Trophoblast cell (in vitro differentiated cells and primary cell): Measurements from ENCODE around the gene ZMYND15.
"Not testable (repeated sequence)": the region's sequence is repeated elsewhere in the genome, so short reads cannot be mapped to it uniquely, and the experiment has no call there.

Source experiments
- DNase-seq, 2 donors: peaks; one replicate each; pipeline ENCODE4 v3.0.0-alpha.2; 2016
- H2AFZ ChIP-seq: 2 replicates; pipeline ENCODE4 v1.6.1; 2013; ENCODE audit warnings: low read length, moderate library complexity, mild to moderate bottlenecking; ENCODE audit not compliant: insufficient read depth, poor library complexity
- H2AK5ac ChIP-seq: 2 replicates; pipeline ENCODE4 v1.6.1; 2013; ENCODE audit warnings: mild to moderate bottlenecking, low read length
- H2BK120ac ChIP-seq: 2 replicates; pipeline ENCODE4 v1.6.1; 2013; ENCODE audit warnings: low read length, mild to moderate bottlenecking, moderate library complexity; ENCODE audit not compliant: insufficient read depth, poor library complexity
- H2BK12ac ChIP-seq: 2 replicates; pipeline ENCODE4 v1.6.1; 2013; ENCODE audit warnings: mild to moderate bottlenecking, low read length, moderate library complexity
- H2BK5ac ChIP-seq: 2 replicates; pipeline ENCODE4 v1.6.1; 2013; ENCODE audit warnings: low read length, low read depth, moderate library complexity, mild to moderate bottlenecking; ENCODE audit not compliant: poor library complexity
- H3K14ac ChIP-seq: 2 replicates; pipeline ENCODE4 v1.6.1; 2013; ENCODE audit warnings: mild to moderate bottlenecking, low read length
- H3K18ac ChIP-seq: 2 replicates; pipeline ENCODE4 v1.6.1; 2013; ENCODE audit warnings: mild to moderate bottlenecking, low read length
- H3K23ac ChIP-seq: 2 replicates; pipeline ENCODE4 v1.6.1; 2013; ENCODE audit warnings: low read length
- H3K27ac ChIP-seq: 2 replicates; pipeline ENCODE4 v1.5.1; 2013; ENCODE audit warnings: low read depth, mild to moderate bottlenecking, inconsistent platforms, low read length, moderate library complexity
- H3K27me3 ChIP-seq: 2 replicates; pipeline ENCODE4 v1.6.1; 2013; ENCODE audit warnings: inconsistent platforms, mild to moderate bottlenecking, low read length, moderate library complexity; ENCODE audit not compliant: insufficient read depth
- H3K36me3 ChIP-seq, 2 experiments: 1 replicate in 1 of 2; 2 replicates in 1 of 2; pipeline ENCODE4 v1.6.1; 2013; ENCODE audit warnings: low read length in 2 of 2, mild to moderate bottlenecking in 2 of 2, moderate library complexity in 1 of 2; ENCODE audit not compliant: insufficient read depth in 2 of 2, control insufficient read depth in 1 of 2
- H3K4ac ChIP-seq: 2 replicates; pipeline ENCODE4 v1.6.1; 2013; ENCODE audit warnings: low read depth, mild to moderate bottlenecking, low read length, moderate library complexity
- H3K4me1 ChIP-seq, 2 experiments: 1 replicate in 1 of 2; 2 replicates in 1 of 2; pipeline ENCODE4 v1.6.1; 2013; ENCODE audit warnings: low read length in 2 of 2, mild to moderate bottlenecking in 2 of 2, moderate library complexity in 1 of 2; ENCODE audit not compliant: insufficient read depth in 2 of 2, control insufficient read depth in 1 of 2
- H3K4me2 ChIP-seq: 2 replicates; pipeline ENCODE4 v1.6.1; 2013; ENCODE audit warnings: inconsistent platforms, mild to moderate bottlenecking, low read length, moderate library complexity
- H3K4me3 ChIP-seq: 2 replicates; pipeline ENCODE4 v1.5.1; 2013; ENCODE audit warnings: mild to moderate bottlenecking, low read depth, low read length, inconsistent platforms
- H3K79me1 ChIP-seq: one replicate; pipeline ENCODE4 v1.6.1; 2013; ENCODE audit warnings: low read length
- H3K79me2 ChIP-seq: 2 replicates; pipeline ENCODE4 v1.6.1; 2013; ENCODE audit warnings: low read length, mild to moderate bottlenecking; ENCODE audit not compliant: control insufficient read depth, insufficient read depth, poor library complexity
- H3K9ac ChIP-seq: 2 replicates; pipeline ENCODE4 v1.6.1; 2013; ENCODE audit warnings: mild to moderate bottlenecking, low read length
- H3K9me3 ChIP-seq: 2 replicates; pipeline ENCODE4 v1.6.1; 2013; ENCODE audit warnings: low read depth, mild to moderate bottlenecking, control low read depth, inconsistent platforms, low read length; ENCODE audit not compliant: insufficient read depth
- H4K12ac ChIP-seq: 2 replicates; pipeline ENCODE4 v1.6.1; 2013; ENCODE audit warnings: low read depth, mild to moderate bottlenecking, low read length, moderate library complexity
- H4K8ac ChIP-seq: 2 replicates; pipeline ENCODE4 v1.6.1; 2013; ENCODE audit warnings: low read depth, mild to moderate bottlenecking, low read length, moderate library complexity
- H4K91ac ChIP-seq: one replicate; pipeline ENCODE4 v1.6.1; 2013; ENCODE audit warnings: low read depth, mild to moderate bottlenecking, low read length, moderate library complexity
- WGBS: extraction: QIAGEN DNeasy Blood & Tissue Kit; methylation state at CpG from one replicate; pipeline ENCODE4 v1.1.7; 2013; ENCODE audit warnings: missing lambda C conversion rate; ENCODE audit not compliant: insufficient read length, insufficient coverage; ENCODE audit errors: extremely low coverage; 5-methylcytosine and 5-hydroxymethylcytosine counted together

The ZMYND15 gene

DNA sequence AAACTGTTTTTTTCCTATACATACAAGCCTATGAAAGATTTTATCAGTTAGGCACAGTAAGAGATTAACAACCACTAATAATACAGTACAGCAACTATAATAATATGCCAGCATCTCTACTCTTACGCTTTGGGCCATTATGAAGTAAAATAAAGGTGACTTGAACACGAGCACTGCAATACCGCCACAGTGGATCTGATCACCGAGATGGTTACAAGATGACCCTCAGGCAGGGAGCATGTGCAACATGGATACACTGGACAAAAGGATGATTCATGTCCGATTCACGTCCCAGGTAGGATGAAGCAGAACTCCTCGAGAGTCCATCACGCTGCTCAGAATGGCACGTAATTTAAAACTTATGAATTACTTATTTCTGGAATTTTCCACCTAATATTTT is 46.2 kb upstream of the ZMYND15 start:
- Histone ChIP-seq H3K79me1 (no peaks in the 10 kb centered on the region), H3K4me1 (no peaks in the 10 kb centered on the region), H3K9ac (no peak overlapping the region), H3K14ac (no peak overlapping the region), H2BK12ac (no peak overlapping the region), H2BK120ac (no peak overlapping the region), H3K4ac (no peak overlapping the region), H4K12ac (no peak overlapping the region), H2AFZ (no peak overlapping the region), H4K8ac (no peak overlapping the region), H3K36me3 (peaks cover 3 to 19% of the 10 kb centered on the region in 2 experiments), H3K4me2 (no peak overlapping the region), H3K18ac (no peak overlapping the region), H3K9me3 (no peaks in the 10 kb centered on the region), H2AK5ac (no peak overlapping the region), H3K4me3 (no peak overlapping the region), H3K27me3 (no peaks in the 10 kb centered on the region), H4K91ac (no peak overlapping the region), H3K23ac (no peak overlapping the region), H3K79me2 (no peaks in the 10 kb centered on the region), H3K27ac (no peak overlapping the region), H2BK5ac (no peak overlapping the region)
- peak; percentile 55 to 65 for DNase-seq
- no CpG with 5 or more reads among the region's 9 CpGs for WGBS

DNA sequence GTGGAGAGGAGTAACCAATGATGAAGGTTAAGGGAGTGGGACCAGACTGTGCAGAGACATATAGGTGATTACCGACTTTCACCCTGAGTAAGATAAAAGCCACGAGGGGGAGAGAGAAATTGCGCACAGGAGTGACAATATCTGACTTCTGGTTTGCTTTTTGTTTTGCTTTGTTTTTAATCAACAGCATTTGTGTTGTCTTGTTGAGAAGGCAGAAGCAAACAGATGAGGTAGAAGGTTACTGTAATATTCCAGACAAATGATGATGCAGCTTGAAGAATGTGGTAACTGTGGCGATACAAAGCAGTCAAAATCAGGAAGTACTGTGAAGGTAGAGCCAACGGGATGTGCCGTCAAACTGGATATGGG is 43.2 kb upstream of the ZMYND15 start:
- no peaks in the 10 kb centered on the region for H3K9me3 ChIP-seq
- no peaks in the 10 kb centered on the region for H3K4me1 ChIP-seq
- no peak overlapping the region for H3K18ac ChIP-seq
- no peak overlapping the region for H2BK120ac ChIP-seq
- H3K36me3 ChIP-seq, result peaks cover 0 to 5% of the 10 kb centered on the region in 2 experiments
- no peak for DNase-seq
- H3K23ac ChIP-seq, result no peak overlapping the region
- no peak overlapping the region for H3K9ac ChIP-seq
- H3K79me2 ChIP-seq, result no peaks in the 10 kb centered on the region
- H2BK12ac ChIP-seq, result no peak overlapping the region
- H3K79me1 ChIP-seq, result no peaks in the 10 kb centered on the region
- no peak overlapping the region for H3K4me3 ChIP-seq
- no peak overlapping the region for H3K4ac ChIP-seq
- no peak overlapping the region for H2BK5ac ChIP-seq
- H2AK5ac ChIP-seq, result no peak overlapping the region
- H3K14ac ChIP-seq, result no peak overlapping the region
- H3K27ac ChIP-seq, result no peak overlapping the region
- no peak overlapping the region for H4K8ac ChIP-seq
- no peak overlapping the region for H2AFZ ChIP-seq
- H4K12ac ChIP-seq, result no peak overlapping the region
- H3K4me2 ChIP-seq, result no peak overlapping the region
- no CpG with 5 or more reads among the region's 6 CpGs for WGBS
- H4K91ac ChIP-seq, result no peak overlapping the region
- H3K27me3 ChIP-seq, result no peaks in the 10 kb centered on the region

DNA sequence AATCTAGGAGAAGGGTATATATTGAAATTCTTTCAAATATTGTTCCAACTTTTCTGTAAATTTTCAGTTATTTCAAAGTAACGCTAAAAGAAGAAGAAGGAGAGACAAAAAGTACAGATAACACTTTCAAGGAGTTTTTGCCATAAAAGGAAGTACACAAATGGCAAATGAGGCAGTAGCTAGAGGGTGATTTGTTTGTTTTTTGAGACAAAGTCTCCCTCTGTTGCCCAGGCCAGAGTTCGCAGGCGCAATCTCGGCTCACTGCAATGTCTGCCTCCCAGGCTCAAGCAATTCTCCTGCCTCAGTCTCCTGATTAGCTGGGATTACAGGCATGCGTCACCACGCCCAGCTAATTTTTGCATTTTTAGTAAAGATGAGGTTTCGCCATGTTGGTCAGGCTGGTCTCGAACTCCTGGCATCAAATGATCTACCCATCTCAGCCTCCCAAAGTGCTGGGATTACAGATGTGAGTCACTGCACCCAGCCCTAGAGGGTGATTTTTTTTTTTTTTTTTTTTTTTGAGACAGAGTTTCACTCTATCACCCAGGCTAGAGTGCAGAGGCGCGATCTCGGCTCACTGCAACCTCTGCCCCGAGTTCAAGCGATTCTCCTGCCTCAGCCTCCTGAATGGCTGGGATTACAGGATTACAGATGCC is 40.1 kb upstream of the ZMYND15 start:
- not testable (repeated sequence) for H2BK120ac ChIP-seq, H2BK5ac ChIP-seq, H4K8ac ChIP-seq, H3K4ac ChIP-seq, H3K14ac ChIP-seq, DNase-seq, H3K79me1 ChIP-seq, H2AK5ac ChIP-seq, H3K4me1 ChIP-seq, H3K27ac ChIP-seq, H3K4me2 ChIP-seq, H2BK12ac ChIP-seq, H3K23ac ChIP-seq, H3K9me3 ChIP-seq, H3K9ac ChIP-seq, H4K91ac ChIP-seq, H3K36me3 ChIP-seq, H3K4me3 ChIP-seq, H3K79me2 ChIP-seq, H4K12ac ChIP-seq, H3K27me3 ChIP-seq, H2AFZ ChIP-seq, H3K18ac ChIP-seq
- whole genome bisulfite sequencing, result no CpG with 5 or more reads among the region's 13 CpGs

DNA sequence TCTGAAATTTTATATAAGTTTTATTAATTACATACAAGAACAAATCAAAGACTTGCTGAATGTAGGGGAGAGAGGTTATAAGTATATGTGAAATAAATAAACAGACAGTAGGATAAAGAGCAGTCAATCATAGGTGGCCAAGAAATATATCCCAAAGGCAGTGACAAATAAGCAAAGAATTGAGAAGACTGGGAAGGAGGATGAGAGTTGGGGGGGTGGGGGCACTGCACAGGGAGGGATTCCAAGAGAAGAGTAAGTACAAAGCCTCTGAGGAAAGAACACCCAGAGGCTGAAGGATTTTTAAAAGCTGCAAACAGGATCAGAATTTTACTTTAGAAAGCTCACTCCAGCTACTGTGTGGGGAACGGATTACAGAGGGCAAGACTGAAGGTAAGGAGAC is 38.5 kb upstream of the ZMYND15 start:
- H3K27ac ChIP-seq, result no peak overlapping the region
- no CpG with 5 or more reads among the region's 1 CpG for WGBS
- no peak overlapping the region for H3K4me2 ChIP-seq
- no peak overlapping the region for H3K18ac ChIP-seq
- H2BK120ac ChIP-seq, result no peak overlapping the region
- peaks cover 6% of the 10 kb centered on the region for H3K79me2 ChIP-seq
- no peak overlapping the region for H2AK5ac ChIP-seq
- H3K79me1 ChIP-seq, result peaks cover 4% of the 10 kb centered on the region
- no peak overlapping the region for H4K12ac ChIP-seq
- H3K9me3 ChIP-seq, result no peaks in the 10 kb centered on the region
- no peak overlapping the region for H4K8ac ChIP-seq
- no peak overlapping the region for H3K23ac ChIP-seq
- no peaks in the 10 kb centered on the region for H3K27me3 ChIP-seq
- no peaks in the 10 kb centered on the region for H3K36me3 ChIP-seq
- H2BK5ac ChIP-seq, result no peak overlapping the region
- peak overlapping the region; percentile 18 for H3K4ac ChIP-seq
- no peak overlapping the region for H3K9ac ChIP-seq
- peaks cover 4 to 8% of the 10 kb centered on the region in 2 experiments for H3K4me1 ChIP-seq
- no peak overlapping the region for H2AFZ ChIP-seq
- no peak for DNase-seq
- no peak overlapping the region for H3K4me3 ChIP-seq
- no peak overlapping the region for H3K14ac ChIP-seq
- no peak overlapping the region for H4K91ac ChIP-seq
- H2BK12ac ChIP-seq, result no peak overlapping the region
